WI38 (cell line): ENCODE measurements around the gene MBTPS1.
A peak's percentile ranks its signal among the peaks of the same experiment; 100 is the strongest.

Experiments used
- H3K4me3 ChIP-seq: 2 replicates; pipeline ENCODE4 v1.5.1; 2011; ENCODE audit warnings: low read depth, mild to moderate bottlenecking, control low read depth, low read length
- CTCF ChIP-seq: IDR thresholded peaks from 2 replicates; pipeline ENCODE4 v1.5.1; 2012; ENCODE audit warnings: low read depth, mild to moderate bottlenecking, control low read depth, low read length

The MBTPS1 gene

GRCh38 chr16:84062734-84063640 is 53.8 kb downstream of the MBTPS1 start:
- H3K4me3 ChIP-seq, result no peak overlapping the region
- TF ChIP-seq CTCF, result peak; percentile 82

GRCh38 chr16:84061236-84061819 is 55.4 kb downstream of the MBTPS1 start:
- TF ChIP-seq CTCF, result no peak

GRCh38 chr16:84059946-84060901 is 56.5 kb downstream of the MBTPS1 start:
- no peak for TF ChIP-seq CTCF
- no peak overlapping the region for H3K4me3 ChIP-seq

More at GRCh38 chr16:84061236-84061819, 55.4 kb downstream of the MBTPS1 start:
- H3K4me3 ChIP-seq, result no peak overlapping the region

- H3K4me3 ChIP-seq, result no peak overlapping the region
- TF ChIP-seq CTCF, result no peak
Observed at GRCh38 chr16:84059111-84059510, 57.6 kb downstream of the MBTPS1 start.

- no peak overlapping the region for H3K4me3 ChIP-seq
- no peak for TF ChIP-seq CTCF
Observed at GRCh38 chr16:84058664-84059063, 58.1 kb downstream of the MBTPS1 start.

- TF ChIP-seq CTCF, result no peak
- no peak overlapping the region for H3K4me3 ChIP-seq
Observed at GRCh38 chr16:84058211-84058610, 58.5 kb downstream of the MBTPS1 start.
